HG03565 (cell line): ENCODE results near the gene HBQ1.
A peak's percentile ranks its signal among the peaks of the same experiment; 100 is the strongest.
"Not testable (repeated sequence)": the region's sequence is repeated elsewhere in the genome, so short reads cannot be mapped to it uniquely, and the experiment has no call there.

Experiments
- ATAC-seq: cut with Tn5 transposase; IDR thresholded peaks from one replicate; pipeline ENCODE4 v1.9.1; 2021; ENCODE audit warnings: mild to moderate bottlenecking, moderate library complexity; ENCODE audit not compliant: unreplicated experiment

HBQ1 gene

GRCh38 chr16:175011-175949, 5.0 kb upstream of the HBQ1 start:
- ATAC-seq: no peak

GRCh38 chr16:176006-176405, 4.3 kb upstream of the HBQ1 start:
- not testable (repeated sequence) for ATAC-seq

GRCh38 chr16:176477-177382, 3.5 kb upstream of the HBQ1 start, which contains the start of gene HBA1:
TSS of gene HBA1 (plus strand) at chr16:176680. CDS start at chr16:176717, 37 bp downstream.
- not testable (repeated sequence) for ATAC-seq

- no peak for ATAC-seq
These were observed 2.9 kb upstream of the HBQ1 start for GRCh38 chr16:177394-177822.

GRCh38 chr16:177981-178667, 2.1 kb upstream of the HBQ1 start:
- ATAC-seq: no peak

GRCh38 chr16:178668-179015, 1.6 kb upstream of the HBQ1 start:
- ATAC-seq: no peak

- no peak for ATAC-seq
These were observed 807 bp upstream of the HBQ1 start for GRCh38 chr16:179211-180092.

- ATAC-seq: peak; percentile 61
These were observed 664 bp downstream of the HBQ1 start for GRCh38 chr16:180681-181564.

- ATAC-seq: no peak
These were observed 1.3 kb downstream of the HBQ1 start for GRCh38 chr16:181565-182021.

- ATAC-seq: no peak
These were observed 2.7 kb downstream of the HBQ1 start for GRCh38 chr16:183005-183404.

- ATAC-seq: no peak
These were observed 5.0 kb downstream of the HBQ1 start for GRCh38 chr16:185213-185612.

- no peak for ATAC-seq
These were observed 5.4 kb downstream of the HBQ1 start for GRCh38 chr16:185691-186090.

GRCh38 chr16:187330-187729, 7.1 kb downstream of the HBQ1 start:
- no peak for ATAC-seq

GRCh38 chr16:188674-189073, 8.4 kb downstream of the HBQ1 start:
- no peak for ATAC-seq

- no peak for ATAC-seq
These were observed 9.4 kb downstream of the HBQ1 start for GRCh38 chr16:189604-190186.

GRCh38 chr16:191831-192230, 11.6 kb downstream of the HBQ1 start:
- ATAC-seq: no peak

- no peak for ATAC-seq
These were observed 12.4 kb downstream of the HBQ1 start for GRCh38 chr16:192686-193085.

- no peak for ATAC-seq
These were observed 13.2 kb downstream of the HBQ1 start for GRCh38 chr16:193441-193840.

GRCh38 chr16:194516-194915, 14.3 kb downstream of the HBQ1 start:
- no peak for ATAC-seq
